ENCODE measurements around the gene ARAP1. TPM values are rescaled to one million over a fixed set of nuclear protein-coding genes. Genes with fewer than 3 reads are reported as not detected.

ARAP1 gene
- total RNA-seq, 2 experiments from 2014 or later: 77.4 to 79.6 TPM

Small RNA genes within 50 kb of the gene (microRNA-seq; reads per million reads assigned to microRNA genes)
- not detected for gene MIR4692 (ENCODE audit: borderline microRNAs expressed, borderline number of aligned reads, borderline replicate concordance)

Other genes with a start within 250 kb of the ARAP1 start
- under 1 TPM; 0.29 to 0.97 TPM for gene PDE2A, start 78.0 kb downstream of the ARAP1 start, total RNA-seq
- 10 to 100 TPM; 14.8 to 16.8 TPM for gene STARD10, start 41.6 kb upstream of the ARAP1 start, total RNA-seq
- 10 to 100 TPM; 79.7 to 91.1 TPM for gene ATG16L2, start 62.0 kb upstream of the ARAP1 start, total RNA-seq

All from activated CD4-positive, alpha-beta memory T cell treated with anti-CD3 and anti-CD28 coated beads for 36 hours (primary cell).